Heart left ventricle (tissue), 16 donors: ENCODE data around the gene FBXL7. TPM values are rescaled to one million over a fixed set of nuclear protein-coding genes. Genes with fewer than 3 reads are reported as not detected.

Source experiments
- ATAC-seq, 4 donors: fragments of 200-7000 bp; cut with Tn5 transposase; one replicate each; pipeline ENCODE4 v1.9.1; 2020 to 2022; ENCODE audit warnings: moderate library complexity in 4 of 4, mild to moderate bottlenecking in 3 of 4, moderate number of reproducible peaks in 1 of 4
- DNase-seq, 5 donors: peaks; one replicate each; pipeline ENCODE4 v3.0.0-alpha.2; 2020
- H3K27ac ChIP-seq, 12 donors: fragments of 200-600 bp; sonication (generic) in 4 of 12; one replicate each; pipeline versions ENCODE4 v1.5.0 to v1.8.0; 2016 to 2022; ENCODE audit warnings: mild to moderate bottlenecking in 2 of 12
- H3K27me3 ChIP-seq, 9 donors: fragments of 200-600 bp; sonication (generic) in 2 of 9; one replicate each; pipeline versions ENCODE4 v1.5.1 to v1.8.0; 2016 to 2022; ENCODE audit warnings: mild to moderate bottlenecking in 3 of 9
- H3K36me3 ChIP-seq, 9 donors: fragments of 200-600 bp; sonication (generic) in 2 of 9; one replicate each; pipeline versions ENCODE4 v1.5.0 to v1.8.0; 2018 to 2022; ENCODE audit warnings: mild to moderate bottlenecking in 2 of 9
- H3K4me1 ChIP-seq, 12 donors: fragments of 200-600 bp; sonication (generic) in 4 of 12; one replicate each; pipeline versions ENCODE4 v1.5.0 to v1.8.0; 2016 to 2022; ENCODE audit warnings: mild to moderate bottlenecking in 3 of 12
- H3K4me3 ChIP-seq, 12 donors: fragments of 200-600 bp; sonication (generic) in 4 of 12; one replicate each; pipeline versions ENCODE4 v1.5.0 to v1.8.0; 2017 to 2022; ENCODE audit warnings: mild to moderate bottlenecking in 9 of 12, moderate library complexity in 4 of 12
- H3K9me3 ChIP-seq, 12 donors: fragments of 200-600 bp; sonication (generic) in 4 of 12; one replicate each; pipeline versions ENCODE4 v1.5.0 to v1.8.0; 2016 to 2022; ENCODE audit warnings: mild to moderate bottlenecking in 1 of 12
- CTCF ChIP-seq, 12 donors: fragments of 200-600 bp; sonication (generic) in 4 of 12; IDR thresholded peaks; one replicate each; pipeline versions ENCODE4 v1.5.0 to v1.8.0; 2018 to 2022; ENCODE audit warnings: antibody characterized with exemption in 12 of 12, mild to moderate bottlenecking in 5 of 12
- POLR2A ChIP-seq, 2 donors: fragments of 450-650 bp; IDR thresholded peaks; one replicate each; pipeline ENCODE4 v1.6.1; 2017; ENCODE audit warnings: antibody characterized with exemption in 2 of 2, mild to moderate bottlenecking in 2 of 2, moderate library complexity in 2 of 2
- WGBS, 4 donors: extraction: QIAGEN DNeasy Blood & Tissue Kit in 2 of 4; methylation state at CpG; one replicate each; pipeline versions ENCODE4 v1.1.5 to v1.1.7; 2013 to 2018; 5-methylcytosine and 5-hydroxymethylcytosine counted together
- intact Hi-C, 10 donors: fragments of 100-400 bp; cut with DNase I; formaldehyde crosslinking; loops; one replicate each; pipeline versions ENCODE4 v1.11.1 to v1.14.2; 2022
- polyA plus RNA-seq, 2 donors: library from polyadenylated mRNA; stranded (reverse); fragments of 200-250 nt; gene quantifications; one replicate each; pipeline ENCODE4 v1.2.3, GENCODE V29; 2013
- total RNA-seq, 9 donors: library from RNA; depleted of rRNA in 2 of 9; stranded (reverse); fragments of >200 nt in 2 of 9; fragmentation: NEBNext Ultra II Directional in 3 of 9; extraction: Animal tissue kit (Norgen Biotek cat#: 25700) in 3 of 9; gene quantifications; one replicate each; pipeline versions ENCODE4 v1.1.0 to v1.2.4, GENCODE V29; 2016 to 2023
- donor health status: ischemic (EF 13 %, LVEDD 7.1; RV severe dilation, severe dysfunction).
- donor health status: healthy with polysubstance abuse.
- donor health status: DM: no; HTN: yes; CAD: no.
- donor health status: DM: no; HTN: no; CAD: no.
- donor health status: ischemic (EF 25% LVEDD 6.9; RV normal size, moderate dysfunction).
- donor health status: ischemic (EF 25% LVEDD 5.7; RV mildly dilated, moderate dysfunction).
- donor health status: healthy.
- donor health status: DM: yes; HTN: yes; CAD: no.
- donor health status: ischemic (EF 35%, LVEDD 5.7; RV mildly dilated, moderate dysfunction).
- donor health status: nonischemic (EF 11% LVEDD 7.7; RV severe dilation, severe dysfunction).
- donor health status: DM: yes; HTN: yes; CAD: no.
- donor health status: PGD.
- donor health status: ischemic (EF 29% LVEDD 5.4; RV normal size, mild dysfunction).
- donor health status: nonischemic (EF 23%, LVEDD 6.1; RV moderate dilation, normal function).

The FBXL7 gene
- total and polyA plus RNA-seq, 11 donors = 8.7 to 27.6 (median 24.3) TPM

DNA sequence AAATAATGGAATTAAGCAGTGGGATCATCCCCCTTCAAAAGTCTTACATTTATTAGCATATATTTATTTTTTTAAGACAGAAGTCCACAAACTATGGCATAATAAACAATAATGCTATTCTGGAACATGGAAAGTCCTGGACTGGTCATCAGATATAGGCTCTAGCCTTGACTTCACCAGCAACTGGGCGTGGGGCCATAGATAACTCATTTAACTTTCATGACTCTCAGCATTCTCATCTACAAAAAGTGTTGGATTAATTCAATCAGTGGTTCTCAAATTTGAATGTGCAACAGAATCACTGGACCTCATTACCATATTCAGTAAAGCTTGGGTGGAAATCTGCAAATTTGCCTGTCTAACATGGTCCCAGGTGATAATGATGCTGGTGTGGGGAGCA, 253.8 kb downstream of the FBXL7 start:
- intact Hi-C loops = no loop called here
- Histone ChIP-seq H3K9me3 (peaks cover 0 to 14% (median 5%) of the 10 kb centered on the region in 12 donors), H3K27me3 (no peaks in the 10 kb centered on the region), H3K4me1 (peaks cover 0 to 33% (median 8%) of the 10 kb centered on the region in 12 donors), H3K27ac (no peak overlapping the region), H3K4me3 (no peak overlapping the region), H3K36me3 (no peaks in the 10 kb centered on the region)
- no peak for TF ChIP-seq POLR2A (IDR thresholded peaks at IDR 0.05)
- TF ChIP-seq CTCF (IDR thresholded peaks at IDR 0.05) = no peak
- ATAC-seq (no peak), DNase-seq (no peak)
- 95 to 100% (median 96%) methylated on average over 1 of the region's 1 CpG for WGBS, 4 donors

GRCh38 chr5:15757103-15757502, 257.1 kb downstream of the FBXL7 start:
- Histone ChIP-seq H3K4me3 (no peak overlapping the region), H3K36me3 (no peaks in the 10 kb centered on the region), H3K4me1 (peaks cover 0 to 34% (median 7%) of the 10 kb centered on the region in 12 donors), H3K27me3 (no peaks in the 10 kb centered on the region), H3K9me3 (peaks cover 0 to 14% (median 5%) of the 10 kb centered on the region in 12 donors), H3K27ac (no peak overlapping the region)
- intact Hi-C loops = no loop called here
- 73 to 84% (median 77%) methylated on average over 1 of the region's 1 CpG for WGBS, 4 donors
- ATAC-seq (no peak), DNase-seq (no peak)
- TF ChIP-seq POLR2A (IDR thresholded peaks at IDR 0.05) = no peak

GRCh38 chr5:15757619-15758018, 257.6 kb downstream of the FBXL7 start:
- no peaks in the 10 kb centered on the region for H3K27me3 ChIP-seq
- peaks cover 0 to 30% (median 5%) of the 10 kb centered on the region in 12 donors for H3K4me1 ChIP-seq
- H3K36me3 ChIP-seq = no peaks in the 10 kb centered on the region
- no peak for TF ChIP-seq POLR2A (IDR thresholded peaks at IDR 0.05)
- TF ChIP-seq CTCF (IDR thresholded peaks at IDR 0.05) = no peak
- DNase-seq (no peak), ATAC-seq (no peak)
- 55 to 74% (median 68%) methylated on average over 8 of the region's 8 CpGs for WGBS, 4 donors
- H3K27ac ChIP-seq = no peak overlapping the region
- intact Hi-C loops = no loop called here
- H3K4me3 ChIP-seq = no peak overlapping the region
- H3K9me3 ChIP-seq = peaks cover 0 to 14% (median 5%) of the 10 kb centered on the region in 12 donors

- no peak for ATAC-seq
- TF ChIP-seq POLR2A (IDR thresholded peaks at IDR 0.05) = no peak
Observed at GRCh38 chr5:15762668-15763067, 262.7 kb downstream of the FBXL7 start.

DNA sequence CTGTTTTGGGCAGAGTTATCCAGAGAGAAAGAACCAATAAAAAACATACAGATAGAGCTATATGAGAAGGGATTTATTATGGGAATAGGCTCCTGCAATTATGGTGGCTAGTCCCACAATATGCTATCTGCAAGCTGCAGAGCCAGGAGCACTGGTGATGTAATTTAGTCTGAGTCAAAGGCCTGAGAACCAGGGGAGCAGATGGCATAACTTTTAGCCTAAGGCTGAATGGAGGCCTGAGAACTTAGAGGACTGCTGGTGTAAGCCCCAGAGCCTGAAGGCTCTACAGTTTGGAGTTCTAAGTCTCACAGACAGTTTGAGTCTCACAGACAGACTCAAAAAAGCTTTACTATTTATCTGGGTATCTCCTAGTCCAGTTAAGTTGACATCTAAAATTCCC, 263.8 kb downstream of the FBXL7 start:
- intact Hi-C loops = no loop called here
- Histone ChIP-seq H3K27me3 (no peaks in the 10 kb centered on the region), H3K27ac (no peak overlapping the region), H3K9me3 (no peaks in the 10 kb centered on the region), H3K4me3 (no peak overlapping the region), H3K36me3 (no peaks in the 10 kb centered on the region), H3K4me1 (peaks cover 0 to 15% (median 0%) of the 10 kb centered on the region in 12 donors)
- ATAC-seq (peak in 1 of 4 donors; percentile 24), DNase-seq (no peak)
- TF ChIP-seq POLR2A (IDR thresholded peaks at IDR 0.05) = no peak
- TF ChIP-seq CTCF (IDR thresholded peaks at IDR 0.05) = no peak

More at GRCh38 chr5:15762668-15763067, 262.7 kb downstream of the FBXL7 start:
- intact Hi-C loops = no loop called here
- no peak overlapping the region for H3K4me3 ChIP-seq
- DNase-seq = no peak
- H3K27ac ChIP-seq = no peak overlapping the region
- no peaks in the 10 kb centered on the region for H3K36me3 ChIP-seq
- no peaks in the 10 kb centered on the region for H3K27me3 ChIP-seq
- no peaks in the 10 kb centered on the region for H3K9me3 ChIP-seq
- peaks cover 0 to 15% (median 0%) of the 10 kb centered on the region in 12 donors for H3K4me1 ChIP-seq
- 92 to 93% (median 92%) methylated on average over 3 of the region's 3 CpGs for WGBS, 4 donors
